ENCODE data around the gene WDR81.

WDR81 gene

GRCh38 chr17:1730326-1731193, 6.1 kb downstream of the WDR81 start:
- WGBS (ENCODE audit: extremely low coverage, insufficient coverage, low lambda C conversion rate), result no CpG with 5 or more reads among the region's 40 CpGs
- no peaks in the 10 kb centered on the region for H3K27me3 ChIP-seq (ENCODE audit: insufficient read depth, low read length, poor library complexity)
- no peak overlapping the region for H2AK5ac ChIP-seq (ENCODE audit: low read length)
- no peak overlapping the region for H2BK5ac ChIP-seq (ENCODE audit: low read length)
- no peak overlapping the region for H3K18ac ChIP-seq (ENCODE audit: low read length)
- H3K36me3 ChIP-seq (ENCODE audit: control insufficient read depth, insufficient read depth, low read length), result no peaks in the 10 kb centered on the region
- H3K4ac ChIP-seq (ENCODE audit: low read depth, low read length), result no peak overlapping the region
- no peak overlapping the region for H2BK120ac ChIP-seq (ENCODE audit: low read depth, low read length)
- no peaks in the 10 kb centered on the region for H3K4me1 ChIP-seq (ENCODE audit: control insufficient read depth, low read depth, low read length)
- no peaks in the 10 kb centered on the region for H3K79me2 ChIP-seq (ENCODE audit: control insufficient read depth, insufficient read depth, low read length)
- no peaks in the 10 kb centered on the region for H3K79me1 ChIP-seq (ENCODE audit: low read length)
- H2BK15ac ChIP-seq (replicated peaks; ENCODE audit: low read depth), result no peak overlapping the region
- no peak overlapping the region for H3K56ac ChIP-seq (ENCODE audit: low read length)
- no peak for DNase-seq
- H3K27ac ChIP-seq (ENCODE audit: low read depth, low read length), result no peak overlapping the region
- no peak overlapping the region for H3K4me2 ChIP-seq (ENCODE audit: low read length)
- no peak overlapping the region for H4K5ac ChIP-seq (ENCODE audit: low read length)
- H4K8ac ChIP-seq (ENCODE audit: low read depth, low read length), result no peak overlapping the region
- no peak overlapping the region for H3K23ac ChIP-seq (ENCODE audit: low read length)
- H3K4me3 ChIP-seq (ENCODE audit: low read length), result no peak overlapping the region
- H3K9ac ChIP-seq (ENCODE audit: low read length), result no peak overlapping the region

- no peak overlapping the region for H3K4me3 ChIP-seq (ENCODE audit: low read length)
- DNase-seq, result no peak
- no peak overlapping the region for H3K9ac ChIP-seq (ENCODE audit: low read length)
- no peak overlapping the region for H3K4me2 ChIP-seq (ENCODE audit: low read length)
- H3K79me2 ChIP-seq (ENCODE audit: control insufficient read depth, insufficient read depth, low read length), result no peaks in the 10 kb centered on the region
- H3K27ac ChIP-seq (ENCODE audit: low read depth, low read length), result no peak overlapping the region
- no peaks in the 10 kb centered on the region for H3K79me1 ChIP-seq (ENCODE audit: low read length)
- H2BK5ac ChIP-seq (ENCODE audit: low read length), result no peak overlapping the region
- H2AK5ac ChIP-seq (ENCODE audit: low read length), result no peak overlapping the region
- H3K4ac ChIP-seq (ENCODE audit: low read depth, low read length), result no peak overlapping the region
- H3K27me3 ChIP-seq (ENCODE audit: insufficient read depth, low read length, poor library complexity), result no peaks in the 10 kb centered on the region
- H3K56ac ChIP-seq (ENCODE audit: low read length), result no peak overlapping the region
- no peak overlapping the region for H4K5ac ChIP-seq (ENCODE audit: low read length)
- no peak overlapping the region for H4K8ac ChIP-seq (ENCODE audit: low read depth, low read length)
- no peak overlapping the region for H3K23ac ChIP-seq (ENCODE audit: low read length)
- no peak overlapping the region for H2BK120ac ChIP-seq (ENCODE audit: low read depth, low read length)
- H3K18ac ChIP-seq (ENCODE audit: low read length), result no peak overlapping the region
- H3K36me3 ChIP-seq (ENCODE audit: control insufficient read depth, insufficient read depth, low read length), result no peaks in the 10 kb centered on the region
- no CpG with 5 or more reads among the region's 10 CpGs for WGBS (ENCODE audit: extremely low coverage, insufficient coverage, low lambda C conversion rate)
- H2BK15ac ChIP-seq (replicated peaks; ENCODE audit: low read depth), result no peak overlapping the region
- H3K4me1 ChIP-seq (ENCODE audit: control insufficient read depth, low read depth, low read length), result no peaks in the 10 kb centered on the region
Observed at GRCh38 chr17:1731194-1731506, 6.6 kb downstream of the WDR81 start.

- no peak overlapping the region for H3K4ac ChIP-seq (ENCODE audit: low read depth, low read length)
- H4K8ac ChIP-seq (ENCODE audit: low read depth, low read length), result no peak overlapping the region
- H2AK5ac ChIP-seq (ENCODE audit: low read length), result no peak overlapping the region
- H3K79me1 ChIP-seq (ENCODE audit: low read length), result no peaks in the 10 kb centered on the region
- WGBS (ENCODE audit: extremely low coverage, insufficient coverage, low lambda C conversion rate), result no CpG with 5 or more reads among the region's 22 CpGs
- H3K18ac ChIP-seq (ENCODE audit: low read length), result no peak overlapping the region
- no peak overlapping the region for H3K56ac ChIP-seq (ENCODE audit: low read length)
- no peaks in the 10 kb centered on the region for H3K79me2 ChIP-seq (ENCODE audit: control insufficient read depth, insufficient read depth, low read length)
- peaks cover 1% of the 10 kb centered on the region for H3K36me3 ChIP-seq (ENCODE audit: control insufficient read depth, insufficient read depth, low read length)
- H3K23ac ChIP-seq (ENCODE audit: low read length), result no peak overlapping the region
- H3K9ac ChIP-seq (ENCODE audit: low read length), result no peak overlapping the region
- no peak overlapping the region for H2BK5ac ChIP-seq (ENCODE audit: low read length)
- no peak overlapping the region for H3K4me3 ChIP-seq (ENCODE audit: low read length)
- H4K5ac ChIP-seq (ENCODE audit: low read length), result no peak overlapping the region
- no peak overlapping the region for H2BK15ac ChIP-seq (replicated peaks; ENCODE audit: low read depth)
- H2BK120ac ChIP-seq (ENCODE audit: low read depth, low read length), result no peak overlapping the region
- H3K27me3 ChIP-seq (ENCODE audit: insufficient read depth, low read length, poor library complexity), result no peaks in the 10 kb centered on the region
- no peak overlapping the region for H3K4me2 ChIP-seq (ENCODE audit: low read length)
- H3K4me1 ChIP-seq (ENCODE audit: control insufficient read depth, low read depth, low read length), result no peaks in the 10 kb centered on the region
- no peak for DNase-seq
- no peak overlapping the region for H3K27ac ChIP-seq (ENCODE audit: low read depth, low read length)
Observed at GRCh38 chr17:1732241-1732832, 7.8 kb downstream of the WDR81 start.

- no peak overlapping the region for H2AK5ac ChIP-seq (ENCODE audit: low read length)
- WGBS (ENCODE audit: extremely low coverage, insufficient coverage, low lambda C conversion rate), result no CpG with 5 or more reads among the region's 11 CpGs
- H3K4ac ChIP-seq (ENCODE audit: low read depth, low read length), result no peak overlapping the region
- H3K79me2 ChIP-seq (ENCODE audit: control insufficient read depth, insufficient read depth, low read length), result no peaks in the 10 kb centered on the region
- no peak overlapping the region for H3K23ac ChIP-seq (ENCODE audit: low read length)
- H3K27me3 ChIP-seq (ENCODE audit: insufficient read depth, low read length, poor library complexity), result no peaks in the 10 kb centered on the region
- H4K8ac ChIP-seq (ENCODE audit: low read depth, low read length), result no peak overlapping the region
- no peaks in the 10 kb centered on the region for H3K4me1 ChIP-seq (ENCODE audit: control insufficient read depth, low read depth, low read length)
- no peak for DNase-seq
- no peak overlapping the region for H2BK5ac ChIP-seq (ENCODE audit: low read length)
- no peak overlapping the region for H3K4me2 ChIP-seq (ENCODE audit: low read length)
- peaks cover 1% of the 10 kb centered on the region for H3K36me3 ChIP-seq (ENCODE audit: control insufficient read depth, insufficient read depth, low read length)
- H3K4me3 ChIP-seq (ENCODE audit: low read length), result no peak overlapping the region
- H2BK15ac ChIP-seq (replicated peaks; ENCODE audit: low read depth), result no peak overlapping the region
- no peak overlapping the region for H3K56ac ChIP-seq (ENCODE audit: low read length)
- H3K9ac ChIP-seq (ENCODE audit: low read length), result no peak overlapping the region
- H3K18ac ChIP-seq (ENCODE audit: low read length), result no peak overlapping the region
- H3K79me1 ChIP-seq (ENCODE audit: low read length), result no peaks in the 10 kb centered on the region
- H2BK120ac ChIP-seq (ENCODE audit: low read depth, low read length), result no peak overlapping the region
- no peak overlapping the region for H4K5ac ChIP-seq (ENCODE audit: low read length)
- H3K27ac ChIP-seq (ENCODE audit: low read depth, low read length), result no peak overlapping the region
Observed at GRCh38 chr17:1732833-1733321, 8.4 kb downstream of the WDR81 start.

GRCh38 chr17:1733759-1734158, 9.3 kb downstream of the WDR81 start:
- Histone ChIP-seq H3K56ac (ENCODE audit: low read length) (no peak overlapping the region), H2AK5ac (ENCODE audit: low read length) (no peak overlapping the region), H3K4me2 (ENCODE audit: low read length) (no peak overlapping the region), H3K27me3 (ENCODE audit: insufficient read depth, low read length, poor library complexity) (no peaks in the 10 kb centered on the region), H3K36me3 (ENCODE audit: control insufficient read depth, insufficient read depth, low read length) (peaks cover 1% of the 10 kb centered on the region), H3K79me1 (ENCODE audit: low read length) (no peaks in the 10 kb centered on the region), H4K5ac (ENCODE audit: low read length) (no peak overlapping the region), H3K9ac (ENCODE audit: low read length) (no peak overlapping the region), H3K4me3 (ENCODE audit: low read length) (no peak overlapping the region), H3K27ac (ENCODE audit: low read depth, low read length) (no peak overlapping the region), H4K8ac (ENCODE audit: low read depth, low read length) (no peak overlapping the region), H2BK15ac (replicated peaks; ENCODE audit: low read depth) (no peak overlapping the region), H2BK5ac (ENCODE audit: low read length) (no peak overlapping the region), H2BK120ac (ENCODE audit: low read depth, low read length) (no peak overlapping the region), H3K18ac (ENCODE audit: low read length) (no peak overlapping the region), H3K4me1 (ENCODE audit: control insufficient read depth, low read depth, low read length) (no peaks in the 10 kb centered on the region), H3K79me2 (ENCODE audit: control insufficient read depth, insufficient read depth, low read length) (no peaks in the 10 kb centered on the region), H3K23ac (ENCODE audit: low read length) (no peak overlapping the region), H3K4ac (ENCODE audit: low read depth, low read length) (no peak overlapping the region)
- no peak for DNase-seq
- no CpG with 5 or more reads among the region's 38 CpGs for WGBS (ENCODE audit: extremely low coverage, insufficient coverage, low lambda C conversion rate)

All from mesendoderm (in vitro differentiated cells).